Hematopoietic multipotent progenitor cell treated with erythropoietin and hydrocortisone succinate and interleukin-3 and kit ligand, for 4 days (in vitro differentiated cells): Measurements from ENCODE around the gene CFAP43.
A peak's percentile ranks its signal among the peaks of the same experiment; 100 is the strongest.
"Not testable (repeated sequence)": the region's sequence is repeated elsewhere in the genome, so short reads cannot be mapped to it uniquely, and the experiment has no call there.

Source experiments
- DNase-seq: peaks from one replicate; pipeline ENCODE4 v3.0.0-alpha.2; 2015

CFAP43 gene

DNA sequence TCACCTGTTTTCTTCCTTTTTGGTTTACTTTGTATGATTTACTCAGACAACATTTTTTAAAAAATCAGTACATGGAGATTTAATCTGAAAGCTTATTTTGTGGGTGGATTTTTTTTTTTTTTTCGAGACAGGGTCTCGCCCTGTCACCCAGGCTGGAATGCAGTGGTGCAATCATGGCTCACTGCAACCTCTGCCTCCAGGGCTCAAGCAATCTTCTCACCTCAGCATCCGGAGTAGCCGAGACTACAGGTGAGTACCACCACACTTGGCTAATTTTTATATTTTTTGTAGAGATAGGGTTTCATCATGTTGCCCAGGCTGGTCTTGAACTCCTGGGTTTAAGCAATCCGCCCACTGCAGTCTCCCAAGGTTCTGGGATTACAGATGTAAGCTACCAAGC lies 25.1 kb upstream of the CFAP43 start:
- no peak for DNase-seq

- DNase-seq: peak; percentile 32
These were observed 24.3 kb upstream of the CFAP43 start for GRCh38 chr10:104256335-104256961.

- DNase-seq: peak; percentile 68
These were observed 23.3 kb upstream of the CFAP43 start for GRCh38 chr10:104255311-104255981.

DNA sequence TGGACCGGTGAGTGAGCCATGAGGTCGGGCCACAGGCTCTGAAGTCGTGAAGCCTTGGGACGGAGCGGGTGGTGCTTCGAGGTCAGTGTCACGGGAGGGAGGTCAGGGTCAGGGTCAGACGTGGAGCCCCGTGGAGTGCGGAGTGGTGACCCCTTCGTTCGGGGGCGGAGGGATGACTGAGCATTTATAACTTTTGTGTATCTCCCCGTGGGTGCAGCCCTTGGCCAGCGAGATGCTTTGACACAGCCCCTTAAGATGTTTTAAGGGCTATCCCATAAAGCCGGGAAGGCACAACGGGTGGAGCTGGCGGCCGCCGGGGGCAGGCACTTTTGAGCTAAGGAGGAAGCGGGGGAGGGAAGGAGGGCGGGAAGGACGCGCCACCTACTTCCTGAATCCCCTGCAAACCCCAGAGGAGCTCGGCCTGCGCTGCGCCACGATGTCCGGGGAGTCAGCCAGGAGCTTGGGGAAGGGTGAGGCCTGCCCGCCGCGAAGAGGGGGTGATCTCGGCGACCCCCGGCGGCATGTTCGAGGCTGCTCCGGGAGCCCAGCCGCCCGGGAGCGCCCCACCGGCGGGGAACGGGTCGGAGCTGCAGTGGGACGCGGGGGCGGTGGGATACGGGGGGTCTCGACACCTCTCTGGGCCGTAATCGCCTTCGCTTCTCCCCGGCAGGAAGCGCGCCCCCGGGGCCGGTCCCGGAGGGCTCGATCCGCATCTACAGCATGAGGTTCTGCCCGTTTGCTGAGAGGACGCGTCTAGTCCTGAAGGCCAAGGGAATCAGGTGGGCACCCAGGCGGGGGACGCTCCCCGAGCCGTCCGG lies 22.5 kb upstream of the CFAP43 start, which contains the start of gene GSTO1:
GSTO1 (plus strand) TSS at position 400 of the 818 bp plus-strand sequence; CDS start at position 437, 37 bp downstream.
- peak; percentile 94 for DNase-seq

GRCh38 chr10:104253606-104254410 lies 21.6 kb upstream of the CFAP43 start:
- DNase-seq: no peak

GRCh38 chr10:104253106-104253505 lies 20.9 kb upstream of the CFAP43 start:
- DNase-seq: peak; percentile 85

GRCh38 chr10:104252368-104252767 lies 20.2 kb upstream of the CFAP43 start:
- DNase-seq: no peak

DNA sequence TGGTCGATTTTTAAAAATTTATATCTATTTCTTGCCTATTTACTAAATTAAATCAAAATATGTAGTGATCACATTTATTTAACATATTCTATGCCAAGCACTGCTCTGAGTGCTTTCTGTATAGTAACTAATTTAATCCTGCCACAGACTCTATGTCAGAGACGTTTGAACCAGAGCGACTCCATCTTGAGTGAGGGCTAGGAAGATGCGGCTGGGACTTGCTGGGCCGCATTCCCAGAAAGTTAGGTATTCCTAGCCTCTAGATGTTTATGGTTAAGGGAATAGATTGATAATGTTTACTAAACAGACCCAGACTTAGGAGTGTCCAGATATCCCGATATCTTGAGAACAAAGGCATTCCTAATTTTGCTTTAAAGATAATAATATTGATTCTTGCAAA lies 19.3 kb upstream of the CFAP43 start:
- DNase-seq: no peak

DNA sequence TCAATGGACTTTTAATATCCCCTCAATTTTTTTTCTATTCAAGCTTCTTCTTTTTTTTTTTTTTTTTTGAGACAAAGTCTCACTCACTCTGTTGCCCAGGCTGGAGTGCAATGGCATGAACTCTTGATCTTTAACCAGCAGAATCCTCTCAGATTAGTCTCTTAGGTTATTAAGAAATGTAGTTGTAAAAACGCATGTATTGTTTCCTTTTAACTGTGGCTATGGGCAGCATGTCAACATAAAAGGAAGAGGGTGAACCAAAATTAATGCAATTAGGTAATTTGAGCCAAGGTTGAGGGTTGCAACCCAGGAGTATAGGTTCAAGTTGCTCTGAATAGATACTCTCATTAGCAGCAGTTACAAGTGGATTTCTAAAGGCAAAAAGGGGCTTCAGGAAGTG lies 18.2 kb upstream of the CFAP43 start:
- no peak for DNase-seq

DNA sequence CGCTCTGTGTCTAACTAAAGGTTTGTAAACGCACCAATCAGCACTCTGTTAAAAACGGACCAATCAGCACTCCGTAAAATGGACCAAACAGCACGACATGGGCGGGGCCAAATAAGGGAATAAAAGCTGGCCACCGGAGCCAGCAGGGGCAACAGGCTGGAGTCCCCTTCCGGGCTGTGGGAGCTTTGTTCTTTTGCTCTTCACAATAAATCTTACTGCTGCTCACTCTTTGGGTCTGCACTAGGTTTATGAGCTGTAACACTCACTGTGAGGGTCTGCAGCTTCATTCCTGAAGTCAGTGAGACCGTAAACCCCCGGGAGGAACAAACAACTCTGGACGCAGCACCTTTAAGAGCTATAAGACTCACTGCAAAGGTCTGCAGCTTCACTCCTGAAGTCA lies 16.8 kb upstream of the CFAP43 start:
- DNase-seq: not testable (repeated sequence)

DNA sequence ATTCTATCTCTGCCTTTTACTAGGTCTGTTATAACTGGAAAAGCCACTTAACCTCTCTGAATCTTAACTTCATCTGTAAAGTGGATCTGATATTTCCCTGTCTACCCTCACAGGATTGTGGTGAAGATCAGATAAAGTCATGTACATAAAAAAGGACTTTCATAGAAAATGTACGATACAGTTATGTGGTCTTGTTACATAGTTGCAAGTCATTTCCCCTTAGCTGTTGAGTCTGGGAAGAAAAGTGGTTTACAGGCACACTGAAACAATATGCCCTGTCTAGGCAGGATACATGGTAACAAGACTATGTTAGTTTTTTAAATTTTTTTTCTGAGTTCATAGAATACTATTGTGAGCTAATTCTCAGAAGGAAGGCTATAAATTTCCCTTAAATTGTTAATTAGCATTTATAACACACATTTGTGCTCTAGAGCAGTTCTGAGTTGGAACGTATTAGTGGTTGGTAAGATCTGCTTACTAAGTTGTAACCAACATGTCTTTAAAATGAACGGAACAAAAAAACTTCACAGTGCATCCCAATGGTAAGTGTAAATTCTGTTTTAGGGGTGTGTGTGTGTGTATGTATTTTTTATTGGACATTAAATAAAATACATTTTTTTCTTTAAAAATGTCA lies 15.5 kb upstream of the CFAP43 start:
- DNase-seq: peak; percentile 87

DNA sequence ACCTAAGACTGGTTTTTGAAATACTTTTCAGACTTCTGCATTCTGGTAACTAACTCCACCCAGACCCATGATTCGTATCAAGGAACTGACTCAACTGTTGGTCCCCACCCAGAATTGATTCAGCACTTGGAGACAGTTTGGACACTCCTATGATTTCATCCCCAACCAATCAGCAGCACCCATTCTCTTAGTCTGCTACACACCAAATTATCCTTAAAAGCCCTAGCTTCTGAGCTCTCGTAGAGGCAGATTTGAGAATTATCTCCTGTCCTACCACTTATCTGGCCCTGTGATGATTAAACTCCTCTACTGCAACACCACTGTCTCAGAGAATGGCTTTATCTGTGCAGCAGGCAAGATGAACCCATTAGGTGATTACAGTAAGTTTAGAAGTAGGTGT lies 14.8 kb upstream of the CFAP43 start:
- DNase-seq: peak; percentile 95

DNA sequence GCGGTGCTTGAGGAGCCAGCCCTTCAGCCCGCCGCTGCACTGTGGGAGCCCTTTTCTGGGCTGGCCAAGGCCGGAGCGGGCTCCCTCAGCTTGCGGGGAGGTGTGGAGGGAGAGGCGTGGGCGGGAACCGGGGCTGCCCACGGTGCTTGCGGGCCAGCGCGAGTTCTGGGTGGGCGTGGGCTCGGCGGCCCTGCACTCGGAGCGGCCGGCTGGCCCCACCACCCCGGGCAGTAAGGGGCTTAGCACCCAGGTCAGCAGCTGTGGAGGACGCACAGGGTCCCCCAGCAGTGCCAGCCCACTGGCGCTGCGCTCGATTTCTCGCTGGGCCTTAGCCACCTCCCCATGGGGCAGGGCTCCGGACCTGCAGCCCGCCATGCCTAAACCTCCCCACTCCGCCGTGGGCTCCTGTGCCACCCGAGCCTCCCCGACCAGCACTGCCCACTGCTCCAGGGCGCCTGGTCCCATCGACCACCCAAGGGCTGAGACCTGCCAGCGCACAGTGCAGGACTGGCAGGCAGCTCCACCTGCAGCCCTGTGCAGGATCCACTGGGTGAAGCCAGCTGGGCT lies 13.0 kb upstream of the CFAP43 start:
- no peak for DNase-seq

- no peak for DNase-seq
These were observed 11.3 kb upstream of the CFAP43 start for GRCh38 chr10:104243512-104243911.

- not testable (repeated sequence) for DNase-seq
These were observed 10.8 kb upstream of the CFAP43 start for GRCh38 chr10:104243009-104243408.

DNA sequence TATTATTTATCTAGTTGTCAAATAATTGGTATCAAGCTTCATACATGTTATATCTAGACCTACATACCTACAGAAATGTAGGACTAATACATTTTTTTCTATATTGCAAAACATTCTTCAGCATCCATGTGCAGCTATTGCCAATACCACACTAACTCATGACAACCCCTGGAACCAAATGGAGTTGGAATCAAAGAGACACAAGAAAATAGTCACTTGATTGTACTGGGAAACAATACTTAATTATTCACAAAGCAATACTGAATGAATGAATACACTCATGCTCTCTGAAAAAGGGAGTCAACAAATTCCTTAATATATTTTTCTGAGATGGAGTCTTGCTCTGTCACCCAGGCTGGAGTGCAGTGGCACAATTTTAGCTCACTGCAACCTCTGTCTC lies 10.4 kb upstream of the CFAP43 start:
- DNase-seq: no peak

GRCh38 chr10:104240078-104240477 lies 7.9 kb upstream of the CFAP43 start:
- peak; percentile 44 for DNase-seq

DNA sequence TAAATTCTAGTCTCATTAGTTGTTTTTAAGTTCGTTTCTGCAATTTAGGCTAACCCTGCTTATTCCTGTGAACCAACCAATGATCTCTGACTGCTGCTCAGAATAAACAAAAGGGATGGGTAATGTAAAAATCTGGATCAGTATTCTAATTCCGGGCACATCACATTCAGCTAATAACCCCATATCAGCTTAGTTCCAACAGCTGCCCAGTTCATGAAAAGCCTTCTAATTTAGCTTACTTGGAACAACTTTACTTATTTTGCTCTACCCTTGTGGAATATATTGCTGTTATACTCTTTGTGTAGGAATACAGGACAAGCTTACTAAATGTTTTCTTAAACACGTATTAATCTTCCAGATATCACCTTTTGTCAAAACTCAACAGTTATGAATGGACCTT lies 3.6 kb upstream of the CFAP43 start:
- no peak for DNase-seq

DNA sequence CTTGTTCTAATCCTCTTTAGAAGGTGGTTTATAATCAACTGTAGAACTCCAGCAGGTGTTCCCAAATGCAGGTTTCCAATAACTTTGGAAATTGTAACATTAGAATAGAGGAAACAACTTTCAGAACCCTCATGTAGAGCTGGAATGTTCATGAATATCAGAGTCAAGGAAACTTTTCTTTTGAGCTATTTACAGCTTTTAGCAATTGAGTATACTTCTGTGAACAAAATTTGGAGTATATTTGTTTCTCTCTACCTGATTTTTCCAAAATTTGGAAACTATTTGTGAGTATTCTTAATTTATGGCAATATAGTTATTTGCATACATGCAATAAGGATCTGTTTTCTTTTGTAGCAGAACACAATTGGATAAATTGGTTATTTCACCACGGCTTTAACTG lies 2.8 kb upstream of the CFAP43 start:
- no peak for DNase-seq

GRCh38 chr10:104233817-104234216 lies 1.7 kb upstream of the CFAP43 start:
- no peak for DNase-seq

GRCh38 chr10:104232613-104233102 lies 494 bp upstream of the CFAP43 start:
- DNase-seq: no peak

GRCh38 chr10:104230490-104230889 lies 1.7 kb downstream of the CFAP43 start:
- DNase-seq: no peak
